Retinal pigment epithelial cell (primary cell): ENCODE measurements around the gene IGFBP7.

ENCODE experiments used
- DNase-seq: peaks from one replicate; pipeline ENCODE4 v3.0.0-alpha.2; 2010; ENCODE audit warnings: low read depth
- H3K4me3 ChIP-seq: 2 replicates; pipeline ENCODE4 v1.5.1; 2011; ENCODE audit warnings: mild to moderate bottlenecking, low read length, control low read depth, moderate library complexity
- TF ChIP-seq, protein P1 (sequence below): conservative IDR thresholded peaks from 2 replicates; pipeline ENCODE4 v1.5.1; 2011; ENCODE audit warnings: low read depth, low read length, control low read depth, inconsistent platforms

Gene IGFBP7

DNA sequence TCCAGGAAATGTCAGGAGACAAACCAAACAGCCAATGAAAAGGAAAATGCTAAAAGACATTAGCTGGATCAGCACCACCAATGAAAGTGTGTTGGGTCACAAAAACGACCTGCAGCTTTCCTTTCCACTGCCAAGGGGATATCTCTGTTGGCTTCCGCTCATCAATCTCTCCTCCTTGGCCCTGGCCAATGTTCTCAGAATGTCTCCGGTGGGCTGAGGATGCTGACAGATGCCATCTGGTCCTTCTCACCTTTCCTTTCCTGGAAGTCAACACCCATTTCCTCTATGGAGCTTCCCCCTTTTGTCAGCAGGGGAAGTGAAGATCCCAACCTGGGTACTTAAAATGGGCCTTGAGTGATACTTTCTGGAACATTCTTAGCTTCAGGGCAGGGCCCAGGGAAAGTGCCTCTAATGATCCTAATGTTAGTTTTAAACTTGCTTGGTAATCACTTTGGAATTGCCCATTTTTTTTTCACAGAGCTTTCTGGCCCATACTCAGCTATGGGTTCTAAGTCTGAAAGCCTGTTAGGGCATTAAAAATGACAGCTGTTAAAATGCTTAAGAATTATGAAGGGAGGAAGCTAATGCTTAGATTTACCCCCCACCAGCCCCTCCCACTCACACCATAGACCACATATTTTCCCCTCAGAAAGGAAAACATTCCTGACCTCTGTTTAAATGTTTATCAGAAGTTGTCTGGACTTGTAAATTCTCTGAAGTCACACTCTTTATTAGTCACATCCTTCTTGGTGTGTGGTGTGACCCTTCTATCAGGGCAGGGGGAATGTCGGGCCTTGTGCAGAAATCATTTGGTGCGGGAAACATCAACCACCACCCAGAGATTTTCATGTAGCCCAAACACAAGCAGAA, 29.2 kb downstream of the IGFBP7 start:
- DNase-seq, result peak; percentile 98
- TF ChIP-seq, protein P1, sequence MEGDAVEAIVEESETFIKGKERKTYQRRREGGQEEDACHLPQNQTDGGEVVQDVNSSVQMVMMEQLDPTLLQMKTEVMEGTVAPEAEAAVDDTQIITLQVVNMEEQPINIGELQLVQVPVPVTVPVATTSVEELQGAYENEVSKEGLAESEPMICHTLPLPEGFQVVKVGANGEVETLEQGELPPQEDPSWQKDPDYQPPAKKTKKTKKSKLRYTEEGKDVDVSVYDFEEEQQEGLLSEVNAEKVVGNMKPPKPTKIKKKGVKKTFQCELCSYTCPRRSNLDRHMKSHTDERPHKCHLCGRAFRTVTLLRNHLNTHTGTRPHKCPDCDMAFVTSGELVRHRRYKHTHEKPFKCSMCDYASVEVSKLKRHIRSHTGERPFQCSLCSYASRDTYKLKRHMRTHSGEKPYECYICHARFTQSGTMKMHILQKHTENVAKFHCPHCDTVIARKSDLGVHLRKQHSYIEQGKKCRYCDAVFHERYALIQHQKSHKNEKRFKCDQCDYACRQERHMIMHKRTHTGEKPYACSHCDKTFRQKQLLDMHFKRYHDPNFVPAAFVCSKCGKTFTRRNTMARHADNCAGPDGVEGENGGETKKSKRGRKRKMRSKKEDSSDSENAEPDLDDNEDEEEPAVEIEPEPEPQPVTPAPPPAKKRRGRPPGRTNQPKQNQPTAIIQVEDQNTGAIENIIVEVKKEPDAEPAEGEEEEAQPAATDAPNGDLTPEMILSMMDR, result no peak
- no peak overlapping the region for H3K4me3 ChIP-seq

DNA sequence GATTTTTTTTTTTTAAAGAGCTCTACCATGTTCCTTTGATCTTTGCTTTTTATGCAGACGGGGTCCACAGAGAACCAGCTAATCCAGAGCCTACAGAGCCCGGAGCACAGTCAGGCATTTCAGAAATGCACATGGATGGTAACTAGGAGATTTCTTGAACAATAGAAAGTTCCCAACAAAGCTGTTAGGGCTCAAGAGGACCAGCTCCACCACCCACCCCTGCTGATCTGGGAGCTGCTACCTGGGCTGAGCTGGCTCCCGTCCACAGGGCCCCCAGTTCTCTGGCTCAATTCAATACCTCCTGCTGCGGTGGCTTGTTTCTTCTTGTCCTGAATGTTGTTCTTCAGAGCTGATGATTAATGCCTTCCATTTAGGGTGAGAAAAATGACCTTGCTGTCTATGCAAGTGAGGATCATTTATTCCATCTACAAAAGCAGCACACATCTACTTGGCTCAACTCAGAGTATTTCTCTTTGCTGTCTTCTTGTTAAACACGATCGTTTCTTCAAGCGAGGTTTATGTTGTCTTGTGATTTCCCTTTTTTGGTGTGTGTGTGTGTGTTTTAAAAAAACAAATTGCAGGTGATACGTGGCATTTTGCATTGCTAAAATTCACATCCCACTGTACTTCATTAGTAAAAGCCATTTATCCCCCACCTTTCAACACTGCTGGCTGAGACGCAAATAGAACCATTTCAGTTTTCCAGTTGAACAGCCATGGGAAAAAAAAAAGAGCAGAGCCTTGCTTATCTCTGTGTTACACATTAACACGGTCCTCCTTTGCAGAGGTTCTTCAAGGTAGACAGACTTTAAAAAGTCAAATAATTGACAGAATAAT, 31.3 kb downstream of the IGFBP7 start:
- no peak overlapping the region for H3K4me3 ChIP-seq
- peak; percentile 59 for DNase-seq
- TF ChIP-seq, protein P1, result no peak

DNA sequence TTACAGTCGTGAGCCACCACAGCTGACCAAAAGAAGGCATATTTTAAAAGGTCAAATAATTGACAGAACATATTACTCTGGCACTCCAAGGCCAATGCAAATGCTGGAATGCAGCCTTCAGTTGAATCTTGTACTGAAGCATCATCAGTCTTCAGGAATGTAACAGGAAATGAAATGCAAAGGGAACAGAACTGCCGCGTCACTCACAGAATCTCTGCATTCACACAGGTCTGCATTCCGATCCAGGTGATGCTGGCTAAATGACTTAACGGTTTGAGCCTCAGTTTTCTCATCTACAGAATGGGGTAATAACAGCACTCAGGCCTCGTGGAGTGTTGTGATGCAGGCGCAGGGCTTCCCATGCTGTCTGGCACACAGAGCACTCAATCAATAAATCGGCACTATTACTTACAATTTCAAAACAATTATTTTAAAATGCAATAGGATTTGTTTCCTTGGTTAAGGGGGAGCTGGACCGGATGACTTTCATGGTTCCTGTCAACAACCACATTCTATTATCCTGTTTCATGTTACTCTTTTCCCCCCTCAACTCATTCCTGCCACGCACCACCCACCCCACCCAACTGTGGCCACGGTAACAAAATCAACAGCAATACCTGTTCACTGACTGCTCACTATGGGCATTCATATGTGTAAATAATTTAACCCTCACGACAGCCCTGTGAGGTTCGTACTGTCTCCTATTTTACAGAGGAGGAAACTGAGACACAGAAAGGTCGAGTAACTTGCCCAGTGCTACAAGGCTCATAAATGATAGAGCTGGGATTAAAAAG, 32.4 kb downstream of the IGFBP7 start:
- no peak overlapping the region for H3K4me3 ChIP-seq
- TF ChIP-seq, protein P1, result no peak
- DNase-seq, result peak; percentile 64

DNA sequence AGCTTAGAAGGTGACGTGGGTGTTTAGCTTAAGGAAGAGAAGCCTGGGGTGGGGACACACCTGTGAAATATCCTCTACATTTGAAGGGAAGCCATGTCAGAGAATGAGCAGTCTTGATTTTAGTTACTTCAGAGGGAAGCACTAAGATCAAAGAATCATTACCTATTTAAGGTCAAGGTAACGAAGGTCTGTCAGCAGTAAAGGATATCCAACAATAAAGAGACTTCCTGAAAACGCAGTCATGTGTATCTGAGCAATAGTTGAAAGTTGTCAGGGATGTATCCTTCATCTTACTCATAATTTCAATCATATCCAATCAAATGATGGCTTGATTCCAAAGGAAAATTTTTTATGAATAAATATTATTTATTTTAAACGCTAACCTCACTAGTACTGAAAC, 33.5 kb downstream of the IGFBP7 start:
- H3K4me3 ChIP-seq, result no peak overlapping the region
- TF ChIP-seq, protein P1, result no peak
- no peak for DNase-seq

DNA sequence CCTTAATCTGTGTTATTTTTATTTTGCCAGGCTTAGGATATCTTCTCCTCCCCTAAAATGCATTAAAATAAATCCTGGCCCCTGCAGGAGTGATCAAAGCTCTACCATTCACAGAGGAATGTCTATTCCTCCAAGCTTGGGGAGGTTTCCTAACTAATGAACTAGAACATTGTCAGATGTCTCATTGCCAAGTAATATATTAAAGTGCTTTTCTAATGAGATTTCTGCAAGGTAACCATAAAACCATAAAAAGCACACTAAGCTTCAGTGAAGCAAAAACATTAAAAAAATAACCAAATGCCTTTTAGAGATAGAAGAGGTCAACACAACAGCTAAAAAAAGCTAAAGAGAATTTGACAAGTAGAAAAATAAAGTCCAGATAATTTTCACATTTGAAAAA, 34.8 kb downstream of the IGFBP7 start:
- TF ChIP-seq, protein P1, result no peak
- no peak overlapping the region for H3K4me3 ChIP-seq
- DNase-seq, result peak; percentile 72

DNA sequence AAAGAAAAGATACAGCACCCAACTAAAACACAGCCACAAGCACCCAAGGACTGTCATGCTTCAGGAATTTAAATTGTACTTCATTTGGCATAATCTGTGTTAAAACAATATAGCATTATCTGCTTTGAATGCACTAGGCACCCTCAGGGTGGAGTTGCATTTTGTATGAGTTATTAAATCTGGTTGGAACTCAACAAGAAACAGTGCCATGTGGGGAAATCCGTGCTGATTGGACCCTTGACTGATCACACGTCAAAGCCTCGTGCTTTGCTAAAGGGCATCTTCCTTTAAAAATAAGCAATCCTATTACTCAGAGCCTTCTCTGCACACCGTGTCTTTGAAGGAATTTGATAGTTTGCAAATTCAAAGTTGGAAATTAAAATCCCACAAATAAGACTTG, 35.4 kb downstream of the IGFBP7 start:
- DNase-seq, result peak; percentile 96
- TF ChIP-seq, protein P1, result no peak
- no peak overlapping the region for H3K4me3 ChIP-seq
